Astrocyte of the cerebellum (primary cell): ENCODE results near the gene ZNF423.

ENCODE experiments used
- DNase-seq: peaks from one replicate; pipeline ENCODE4 v3.0.0-alpha.2; 2011; ENCODE audit warnings: low read depth
- H3K4me3 ChIP-seq: 2 replicates; pipeline ENCODE4 v1.5.1; 2011; ENCODE audit warnings: mild to moderate bottlenecking, low read depth, low read length, moderate library complexity
- CTCF ChIP-seq: IDR thresholded peaks from 2 replicates; pipeline ENCODE4 v1.5.1; 2012; ENCODE audit warnings: low read length, low read depth, moderate library complexity, mild to moderate bottlenecking; ENCODE audit errors: missing control alignments
- in situ Hi-C: cut with HindIII; loops from 2 replicates; pipeline ENCODE4 v1.10.0; 2017; ENCODE audit warnings: low sequenced_read_pairs

ZNF423 gene

GRCh38 chr16:49659356-49659755 is 196.6 kb downstream of the ZNF423 start:
- in situ Hi-C loops: loop anchor here (10.0 kb wide), 1 partner anchor 165 kb away; no protein-coding TSS in a partner anchor
- no peak overlapping the region for H3K4me3 ChIP-seq
- no peak for TF ChIP-seq CTCF
- DNase-seq: no peak

GRCh38 chr16:49658531-49658930 is 197.4 kb downstream of the ZNF423 start:
- no peak overlapping the region for H3K4me3 ChIP-seq
- in situ Hi-C loops: loop anchor here (10.0 kb wide), 1 partner anchor 166 kb away; no protein-coding TSS in a partner anchor
- no peak for TF ChIP-seq CTCF
- DNase-seq: no peak

GRCh38 chr16:49657736-49658465 is 198.0 kb downstream of the ZNF423 start:
- in situ Hi-C loops: loop anchor here (10.0 kb wide), 1 partner anchor 167 kb away; no protein-coding TSS in a partner anchor
- H3K4me3 ChIP-seq: no peak overlapping the region
- DNase-seq: no peak
- TF ChIP-seq CTCF: no peak

- TF ChIP-seq CTCF: no peak
- H3K4me3 ChIP-seq: no peak overlapping the region
- DNase-seq: no peak
- in situ Hi-C loops: loop anchor here (5.0 to 10.0 kb wide), 2 partner anchors 33 to 170 kb away; no protein-coding TSS in a partner anchor
Measured at GRCh38 chr16:49654425-49654824, 201.5 kb downstream of the ZNF423 start.

- H3K4me3 ChIP-seq: no peak overlapping the region
- in situ Hi-C loops: loop anchor here (5.0 to 10.0 kb wide), 2 partner anchors 34 to 171 kb away; no protein-coding TSS in a partner anchor
- DNase-seq: no peak
- no peak for TF ChIP-seq CTCF
Measured at GRCh38 chr16:49653577-49653976, 202.3 kb downstream of the ZNF423 start.

- TF ChIP-seq CTCF: no peak
- no peak for DNase-seq
- H3K4me3 ChIP-seq: no peak overlapping the region
- in situ Hi-C loops: loop anchor here (5.0 to 10.0 kb wide), 2 partner anchors 34 to 172 kb away; no protein-coding TSS in a partner anchor
Measured at GRCh38 chr16:49653173-49653570, 202.7 kb downstream of the ZNF423 start.
